KOPT-K1 (cell line): ENCODE measurements around the gene SPTB.

Experiments
- H3K27ac ChIP-seq: fragments of 200-600 bp; sonication (generic); 2 replicates; pipeline ENCODE4 v1.5.1; 2016; ENCODE audit warnings: antibody characterized with exemption, mild to moderate bottlenecking, low read depth, low read length; ENCODE audit not compliant: poor library complexity, severe bottlenecking
- H3K36me3 ChIP-seq: fragments of 200-600 bp; sonication (generic); 2 replicates; pipeline ENCODE4 v1.5.1; 2017; ENCODE audit warnings: antibody characterized with exemption, mild to moderate bottlenecking, low read length, moderate library complexity; ENCODE audit not compliant: insufficient read depth
- H3K9me3 ChIP-seq: fragments of 200-600 bp; sonication (generic); 2 replicates; pipeline ENCODE4 v1.5.1; 2017; ENCODE audit warnings: antibody characterized with exemption, low read length, mild to moderate bottlenecking; ENCODE audit not compliant: insufficient read depth, poor library complexity, severe bottlenecking

SPTB gene

DNA sequence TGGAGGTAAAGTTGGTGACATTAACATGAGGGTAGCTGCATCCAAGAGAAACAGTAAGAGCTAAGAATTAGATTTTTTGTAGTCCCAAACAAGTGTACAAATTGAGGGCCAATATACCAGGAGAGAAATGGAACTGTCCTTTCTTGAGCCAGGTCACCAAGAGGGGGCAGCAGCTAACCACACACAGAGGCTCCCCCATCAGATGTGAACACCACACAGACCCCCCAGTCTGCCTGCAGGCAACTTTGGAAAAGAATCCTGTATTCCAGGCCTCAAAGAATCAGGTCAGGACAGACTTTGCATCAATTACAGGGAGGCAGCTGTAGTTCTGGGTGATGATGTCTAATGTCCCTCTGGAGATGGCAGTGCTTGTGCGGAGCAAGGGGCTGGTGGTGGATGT is 77.9 kb downstream of the SPTB start:
- Histone ChIP-seq H3K9me3 (no peaks in the 10 kb centered on the region), H3K36me3 (no peaks in the 10 kb centered on the region), H3K27ac (no peak overlapping the region)

GRCh38 chr14:64801046-64801445 is 78.7 kb downstream of the SPTB start:
- no peaks in the 10 kb centered on the region for H3K36me3 ChIP-seq
- H3K27ac ChIP-seq = no peak overlapping the region
- H3K9me3 ChIP-seq = no peaks in the 10 kb centered on the region

GRCh38 chr14:64800000-64800399 is 79.7 kb downstream of the SPTB start:
- Histone ChIP-seq H3K27ac (no peak overlapping the region), H3K36me3 (no peaks in the 10 kb centered on the region), H3K9me3 (no peaks in the 10 kb centered on the region)

- Histone ChIP-seq H3K36me3 (no peaks in the 10 kb centered on the region), H3K27ac (no peak overlapping the region), H3K9me3 (no peaks in the 10 kb centered on the region)
Measured at GRCh38 chr14:64799555-64799954, 80.2 kb downstream of the SPTB start.

DNA sequence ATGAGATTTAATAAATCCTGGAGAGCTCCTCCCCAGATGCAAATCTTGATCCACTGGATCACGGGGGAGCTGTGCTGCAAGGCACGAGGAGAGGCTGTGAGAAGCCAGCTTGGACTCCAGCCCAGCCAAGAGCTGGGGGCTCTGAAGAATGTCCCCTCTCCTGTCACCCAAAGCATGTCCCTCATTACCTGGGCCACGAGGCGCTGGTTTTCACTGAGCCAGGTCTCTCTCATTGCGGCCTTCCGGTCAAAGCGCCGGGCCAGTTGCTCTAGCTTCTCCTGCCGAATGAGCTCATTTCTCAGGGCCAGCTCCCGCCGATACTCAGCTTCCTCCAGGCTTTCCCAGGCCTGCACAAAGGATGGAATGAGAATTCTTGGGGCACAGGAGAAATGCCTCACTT is 83.3 kb downstream of the SPTB start:
- H3K27ac ChIP-seq = no peak overlapping the region
- no peaks in the 10 kb centered on the region for H3K9me3 ChIP-seq
- H3K36me3 ChIP-seq = no peaks in the 10 kb centered on the region

DNA sequence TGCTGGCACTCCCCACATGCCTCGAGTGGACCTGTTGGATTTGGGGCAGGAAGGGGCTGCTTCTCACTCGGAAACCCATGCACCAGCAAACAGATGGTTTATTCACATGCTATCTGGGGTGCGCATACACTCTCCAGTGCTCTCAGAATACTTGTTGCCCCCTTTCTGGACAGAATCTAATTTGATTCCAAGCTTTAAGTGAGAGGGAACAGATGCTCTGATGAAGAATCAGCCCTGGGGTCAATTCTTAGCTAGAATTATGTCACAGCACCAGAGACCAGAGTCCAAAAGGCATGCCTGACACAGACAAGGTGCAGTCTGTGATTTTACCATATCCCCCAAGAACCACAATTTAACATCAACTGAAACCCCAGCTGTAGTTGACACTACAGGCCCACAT is 83.8 kb downstream of the SPTB start:
- Histone ChIP-seq H3K36me3 (no peaks in the 10 kb centered on the region), H3K27ac (no peak overlapping the region), H3K9me3 (no peaks in the 10 kb centered on the region)

DNA sequence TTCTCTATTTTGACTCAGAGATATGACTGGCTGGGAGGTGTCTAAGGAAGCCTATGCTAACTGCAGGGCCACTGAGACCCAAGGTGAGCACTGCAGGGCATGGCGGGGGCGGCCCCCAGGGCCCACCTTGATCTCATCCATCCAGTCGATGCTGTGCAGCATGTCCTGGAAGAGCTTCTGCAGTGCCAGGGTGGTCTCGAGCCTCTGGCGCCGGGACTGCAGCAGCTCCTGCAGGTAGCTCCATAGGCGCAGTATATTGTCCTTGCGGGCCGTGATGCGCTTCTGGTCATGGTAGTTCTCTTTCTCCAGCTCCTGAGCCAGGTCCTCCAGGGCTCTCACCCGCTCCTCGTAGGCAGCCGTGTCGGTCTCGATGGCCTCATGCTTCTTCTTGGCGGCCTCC is 84.5 kb downstream of the SPTB start:
- no peaks in the 10 kb centered on the region for H3K36me3 ChIP-seq
- H3K9me3 ChIP-seq = no peaks in the 10 kb centered on the region
- H3K27ac ChIP-seq = no peak overlapping the region

GRCh38 chr14:64792871-64793560 is 86.7 kb downstream of the SPTB start:
- Histone ChIP-seq H3K9me3 (no peaks in the 10 kb centered on the region), H3K27ac (no peak overlapping the region)

DNA sequence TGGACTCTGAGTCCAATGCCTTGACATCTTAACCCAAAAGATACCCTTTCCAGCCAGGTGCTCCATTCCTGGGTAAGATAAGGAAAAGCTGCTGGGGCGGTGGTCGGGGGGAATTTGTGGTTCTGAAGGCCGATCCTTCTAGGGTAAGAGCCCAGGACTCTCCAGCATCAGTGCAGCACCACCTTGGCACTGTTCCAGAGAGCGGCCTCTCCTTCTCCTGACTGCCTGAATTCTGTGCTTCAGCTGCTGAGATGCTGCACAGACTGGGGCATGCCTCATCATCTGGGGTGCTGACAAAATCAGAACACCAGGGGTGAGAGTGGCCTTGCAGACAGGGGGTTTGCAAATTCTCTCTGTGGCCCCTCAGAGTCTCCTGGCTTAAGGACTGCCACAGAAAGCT is 87.5 kb downstream of the SPTB start:
- H3K36me3 ChIP-seq = no peaks in the 10 kb centered on the region
- H3K9me3 ChIP-seq = no peaks in the 10 kb centered on the region
- no peak overlapping the region for H3K27ac ChIP-seq

More at GRCh38 chr14:64792871-64793560, 86.7 kb downstream of the SPTB start:
- H3K36me3 ChIP-seq = no peaks in the 10 kb centered on the region

DNA sequence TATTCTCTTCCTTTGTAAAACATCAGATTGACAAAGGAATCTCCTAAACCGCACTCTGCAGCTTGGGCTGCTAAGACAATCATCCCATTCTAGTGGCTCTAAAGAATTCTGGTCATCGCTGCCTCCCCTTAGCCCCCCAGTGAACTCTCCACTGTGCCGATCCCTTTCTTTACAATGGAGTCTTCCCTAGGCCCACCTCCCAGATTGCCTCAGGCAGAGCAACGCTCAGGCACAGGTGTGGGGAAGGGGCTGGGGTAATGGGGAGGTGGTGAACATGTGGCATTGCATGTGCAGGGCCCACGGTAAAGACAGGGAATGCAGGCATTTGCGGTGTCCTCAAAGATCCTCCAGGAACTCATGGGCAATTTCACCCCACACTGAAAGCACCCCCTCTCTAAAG is 89.2 kb downstream of the SPTB start:
- Histone ChIP-seq H3K27ac (no peak overlapping the region), H3K9me3 (no peaks in the 10 kb centered on the region), H3K36me3 (no peaks in the 10 kb centered on the region)

GRCh38 chr14:64789696-64790095 is 90.0 kb downstream of the SPTB start:
- H3K36me3 ChIP-seq = no peaks in the 10 kb centered on the region
- H3K27ac ChIP-seq = no peak overlapping the region
- no peaks in the 10 kb centered on the region for H3K9me3 ChIP-seq

DNA sequence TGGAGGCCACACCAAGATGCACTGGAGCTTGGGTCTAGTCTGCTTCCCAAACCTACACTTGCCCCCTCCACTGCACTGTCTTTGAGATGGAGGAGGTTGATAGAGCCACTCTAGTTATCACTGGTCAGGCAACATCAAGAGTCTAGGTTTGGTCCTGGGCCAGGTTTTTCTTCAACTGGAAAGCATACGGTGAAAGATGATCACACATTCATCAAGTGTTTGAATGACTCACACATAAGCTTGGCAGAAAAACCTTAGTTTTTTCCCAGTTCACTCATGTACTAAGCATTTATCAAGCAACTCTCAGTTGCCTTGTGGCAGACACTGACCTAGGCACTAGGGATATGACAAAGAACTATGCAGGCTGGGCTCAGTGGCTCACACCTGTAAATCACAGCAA is 91.0 kb downstream of the SPTB start:
- Histone ChIP-seq H3K9me3 (no peaks in the 10 kb centered on the region), H3K27ac (no peak overlapping the region), H3K36me3 (no peaks in the 10 kb centered on the region)

GRCh38 chr14:64787619-64788018 is 92.1 kb downstream of the SPTB start:
- Histone ChIP-seq H3K27ac (no peak overlapping the region), H3K36me3 (no peaks in the 10 kb centered on the region), H3K9me3 (no peaks in the 10 kb centered on the region)

- Histone ChIP-seq H3K27ac (no peak overlapping the region), H3K36me3 (no peaks in the 10 kb centered on the region), H3K9me3 (no peaks in the 10 kb centered on the region)
Measured at GRCh38 chr14:64786296-64787149, 93.2 kb downstream of the SPTB start.

- H3K9me3 ChIP-seq = no peaks in the 10 kb centered on the region
- H3K27ac ChIP-seq = no peak overlapping the region
- H3K36me3 ChIP-seq = no peaks in the 10 kb centered on the region
Measured at GRCh38 chr14:64784006-64784405, 95.7 kb downstream of the SPTB start.

- Histone ChIP-seq H3K27ac (no peak overlapping the region), H3K9me3 (no peaks in the 10 kb centered on the region), H3K36me3 (no peaks in the 10 kb centered on the region)
Measured at GRCh38 chr14:64782196-64782595, 97.5 kb downstream of the SPTB start.
